NCI-H2227 (cell line): ENCODE data around the gene LRP1B.

Experiments used
- DNase-seq: peaks from one replicate; lab custom pipeline; 2025; ENCODE audit not compliant: unreplicated experiment; lab: John Stamatoyannopoulos, UW

The LRP1B gene

DNA sequence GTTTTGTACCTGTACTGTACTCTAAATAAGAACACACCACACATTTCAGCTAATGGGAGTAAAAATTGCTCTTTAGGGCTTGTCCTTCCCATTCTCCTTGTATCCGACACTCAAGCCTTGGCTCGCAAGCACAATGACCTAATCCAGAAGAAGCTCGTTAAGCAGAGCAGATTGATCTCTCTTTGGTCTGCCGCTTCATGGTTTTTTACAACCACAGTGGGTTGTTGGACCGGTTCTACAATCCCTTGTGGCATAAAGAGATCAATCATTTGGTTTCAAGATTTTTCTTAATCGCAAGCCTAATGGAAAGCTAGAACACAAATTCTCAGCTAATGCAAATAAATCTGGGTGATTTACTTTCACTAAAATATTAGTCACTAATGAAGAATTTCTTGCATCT, 662.1 kb downstream of the LRP1B start:
- no peak for DNase-seq

DNA sequence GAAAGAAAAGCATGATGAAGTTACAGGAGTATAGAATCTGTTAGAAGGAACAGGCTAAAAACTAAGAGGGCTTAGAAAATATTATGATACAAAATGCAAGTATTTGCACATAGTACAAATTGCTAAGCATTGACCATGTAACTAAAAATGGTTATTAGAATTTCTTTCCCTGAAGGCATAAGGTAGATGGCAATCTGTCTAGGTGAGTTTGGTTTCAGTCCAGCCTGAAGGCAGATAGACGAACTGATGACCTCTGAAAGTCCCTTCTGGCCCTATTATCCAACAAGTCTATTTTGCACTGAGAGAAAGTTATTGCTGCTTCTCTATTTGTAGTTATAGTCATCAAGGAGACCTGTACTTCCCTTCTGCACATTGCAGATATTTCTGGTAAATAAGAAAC, 663.5 kb downstream of the LRP1B start:
- no peak for DNase-seq

DNA sequence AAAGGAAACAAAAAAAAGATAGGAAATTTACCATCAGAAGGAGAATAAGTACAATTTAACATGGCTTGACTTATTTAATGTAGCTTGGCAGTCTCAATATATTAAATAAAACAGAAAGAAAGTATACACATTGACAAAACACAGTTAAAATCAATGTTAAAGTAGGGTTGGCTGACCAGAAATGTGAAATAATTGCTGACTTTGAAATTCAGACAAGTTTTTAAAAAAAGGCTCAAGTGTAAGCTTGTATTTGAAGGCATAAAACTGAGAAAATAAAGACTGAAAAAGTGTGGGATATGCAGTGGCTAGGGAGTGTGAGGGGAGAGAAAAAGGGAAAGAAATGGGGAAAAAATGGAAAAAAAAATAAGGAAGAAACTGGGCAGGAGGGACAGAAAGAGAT, 665.8 kb downstream of the LRP1B start:
- DNase-seq = no peak

DNA sequence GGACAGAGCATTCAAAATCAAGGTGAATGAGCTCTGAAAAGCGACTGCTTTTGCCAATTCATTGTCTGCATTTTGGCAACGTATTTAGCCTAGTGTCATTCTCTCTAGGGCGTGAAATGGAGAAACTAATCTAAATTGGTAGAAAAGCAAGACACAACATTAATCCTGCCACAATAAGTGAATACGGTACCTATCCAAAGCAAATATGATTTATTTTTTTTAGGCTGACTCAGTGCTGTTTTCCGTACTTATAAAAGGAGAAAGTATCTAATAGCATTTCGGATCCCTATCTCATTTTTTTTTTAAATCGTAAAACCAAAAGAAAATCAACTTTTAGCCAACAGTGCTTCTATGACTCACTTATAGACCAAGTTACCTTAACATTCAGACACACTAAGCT, 672.5 kb downstream of the LRP1B start:
- no peak for DNase-seq

DNA sequence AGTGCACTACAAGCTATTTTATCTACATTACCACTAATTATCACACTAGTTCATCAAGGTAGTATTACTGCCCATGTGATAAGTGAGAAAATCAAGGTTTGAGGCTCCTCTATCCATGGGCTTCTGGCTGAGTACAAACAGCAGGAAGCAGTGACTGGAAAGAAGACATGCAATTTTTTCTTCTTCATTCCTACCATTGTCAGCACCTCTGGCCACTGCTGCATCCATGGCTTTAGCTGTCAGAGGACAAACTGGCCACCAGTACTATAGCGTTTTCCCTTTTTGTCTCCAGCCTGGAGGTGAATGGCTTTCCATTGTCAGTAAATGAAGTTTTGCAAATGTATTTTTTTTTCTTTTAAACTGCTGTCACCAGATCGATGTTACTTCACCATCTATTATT, 674.9 kb downstream of the LRP1B start:
- no peak for DNase-seq

DNA sequence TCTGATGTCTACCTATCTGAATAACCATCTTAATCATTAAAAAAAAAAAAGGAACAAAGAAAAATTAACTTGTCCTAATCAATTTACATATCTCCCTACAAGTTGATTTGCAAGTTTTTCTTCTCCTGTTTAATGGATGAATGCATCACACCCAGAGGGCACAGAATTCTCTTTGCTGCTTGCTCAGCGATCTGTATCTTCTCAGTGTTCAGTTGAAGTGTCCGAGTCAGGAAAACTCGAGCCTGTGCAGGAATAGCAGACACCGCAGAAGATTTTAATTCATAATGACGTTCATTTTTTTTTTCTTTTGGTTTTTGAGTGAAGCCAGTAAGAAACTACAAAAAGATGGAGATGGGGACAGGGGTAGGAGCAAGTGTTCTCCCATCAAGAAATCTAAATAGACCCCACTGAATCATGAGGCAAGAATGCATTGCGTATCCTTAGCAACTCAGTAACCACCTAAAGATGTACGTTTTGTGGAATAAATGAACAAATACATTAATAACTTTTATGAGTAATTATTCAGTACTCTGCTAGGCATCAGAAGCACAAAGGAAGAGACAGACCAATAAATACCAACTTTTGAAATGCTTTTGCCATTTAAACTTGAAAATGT, 675.5 kb downstream of the LRP1B start:
- no peak for DNase-seq

DNA sequence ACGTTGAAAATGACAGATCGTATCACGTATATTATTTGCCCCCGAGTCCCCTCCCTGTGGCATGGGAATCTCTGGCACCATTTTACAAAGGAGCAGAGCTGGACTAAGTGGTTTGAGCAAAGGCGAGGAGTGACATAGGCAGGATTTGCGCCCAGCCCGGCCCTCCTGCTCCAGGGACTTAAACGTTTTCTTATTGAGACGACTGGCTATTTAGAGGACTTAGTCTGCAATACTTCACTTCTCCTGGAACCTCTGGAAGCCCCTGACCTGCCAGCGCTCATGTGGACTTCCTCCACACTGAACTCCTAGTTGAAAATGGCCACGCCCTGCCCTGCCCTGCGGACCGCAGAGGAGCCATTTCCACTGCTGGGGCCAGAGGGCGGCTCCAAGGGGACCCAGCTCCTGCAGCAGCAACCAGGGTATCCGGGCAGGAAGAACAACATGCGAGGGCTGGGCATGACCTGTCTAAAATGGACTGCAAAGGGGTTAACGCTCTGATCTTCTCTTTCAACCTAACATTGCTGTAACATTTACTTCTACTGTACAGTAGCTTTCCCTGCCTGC, 690.7 kb downstream of the LRP1B start:
- DNase-seq = no peak

DNA sequence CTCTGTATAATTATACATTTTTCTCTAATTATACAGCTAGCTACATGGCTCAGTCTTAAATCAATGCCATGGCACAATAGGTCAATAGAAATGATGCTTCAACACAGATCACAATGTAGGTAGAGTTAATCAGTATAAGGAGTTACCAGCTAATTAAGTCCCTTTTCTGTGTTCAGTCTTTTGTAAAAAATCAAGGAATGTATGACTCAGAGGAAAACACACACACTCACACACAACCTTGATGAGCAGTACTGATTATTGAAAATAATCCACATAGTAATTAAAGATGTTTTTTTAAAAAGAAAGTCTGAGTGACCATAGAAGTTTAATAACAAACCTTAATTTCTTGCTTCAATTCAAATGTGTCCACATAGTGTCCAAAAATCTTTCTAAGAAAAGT, 691.3 kb downstream of the LRP1B start:
- DNase-seq = no peak

DNA sequence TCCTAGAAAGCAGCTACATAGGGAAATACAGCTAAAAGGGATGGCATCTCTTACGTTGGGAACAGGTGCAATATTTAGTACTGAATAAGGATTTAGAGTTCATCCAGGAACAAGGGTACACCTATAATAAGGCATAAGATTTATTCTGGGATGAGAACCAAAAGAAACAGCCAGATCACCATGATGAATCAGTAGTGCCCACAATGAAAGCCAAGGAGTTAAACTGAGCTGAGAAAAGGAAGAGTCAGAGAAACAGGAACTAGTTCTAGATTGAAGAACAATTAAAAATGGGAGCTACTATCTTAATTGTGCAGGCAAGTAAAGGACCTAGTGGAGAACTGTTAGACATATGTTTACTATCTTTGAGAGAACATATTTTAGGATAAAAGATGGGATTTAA, 692.3 kb downstream of the LRP1B start:
- DNase-seq = no peak

DNA sequence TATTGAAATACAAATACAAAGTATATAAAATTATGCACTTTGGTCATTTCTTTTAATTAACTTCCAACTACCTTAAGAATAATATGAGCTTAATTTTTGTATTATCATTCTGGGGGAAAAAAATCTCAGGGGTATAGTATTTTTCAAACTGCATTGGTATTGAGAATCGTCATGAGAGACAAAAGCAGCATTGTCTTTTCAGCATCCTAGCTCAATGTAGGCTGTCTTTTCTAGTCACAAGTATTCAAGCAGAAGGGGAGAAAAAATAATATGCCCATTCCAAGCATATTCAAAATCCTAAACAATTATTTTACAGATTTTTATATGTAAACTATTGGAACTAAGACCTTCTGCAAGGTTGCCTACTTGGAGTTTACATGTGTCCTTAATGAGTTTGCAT, 693.3 kb downstream of the LRP1B start:
- DNase-seq = no peak

DNA sequence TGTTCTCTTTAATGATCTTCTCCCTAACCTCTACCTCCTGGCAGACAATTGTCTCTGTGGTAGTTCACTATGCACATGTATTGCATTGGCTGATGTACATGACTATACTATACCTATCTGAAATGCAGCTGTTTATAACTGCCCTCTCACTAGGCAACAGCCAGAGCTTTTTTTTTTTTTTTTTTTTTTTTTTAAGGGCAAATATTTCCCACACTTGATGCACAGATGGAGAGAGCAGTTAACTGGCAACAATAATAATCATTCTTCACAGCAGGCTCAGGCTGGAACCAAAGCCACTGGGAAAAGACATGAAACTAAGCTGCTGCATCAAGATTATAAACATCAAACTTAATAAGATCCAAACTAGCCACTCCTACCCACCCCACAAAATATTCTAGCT, 707.7 kb downstream of the LRP1B start:
- DNase-seq = no peak

DNA sequence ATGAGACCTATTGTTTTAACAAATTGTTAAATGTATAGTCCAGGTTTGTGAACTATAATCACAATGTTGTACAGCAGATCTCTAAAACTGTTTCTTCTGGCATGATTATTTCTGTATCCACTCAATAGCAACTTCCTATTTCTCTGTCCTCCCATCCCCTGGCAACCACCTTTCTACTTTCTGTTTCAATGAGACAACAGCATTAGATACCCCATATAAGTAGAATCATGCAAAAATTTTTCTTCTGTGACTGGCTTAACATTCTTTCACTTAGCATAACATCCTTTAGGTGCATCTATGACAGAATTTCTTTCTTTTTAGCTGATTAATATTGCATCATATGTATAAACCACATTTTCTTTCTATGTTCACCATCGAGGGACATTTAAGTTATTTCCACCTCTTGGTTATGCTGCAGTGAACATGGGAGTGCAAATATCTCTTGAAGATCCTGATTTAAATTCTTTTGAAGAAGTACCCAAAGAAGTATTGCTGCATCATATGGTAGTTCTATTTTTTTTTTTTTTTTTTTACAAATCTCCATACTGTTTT, 713.5 kb downstream of the LRP1B start:
- no peak for DNase-seq

DNA sequence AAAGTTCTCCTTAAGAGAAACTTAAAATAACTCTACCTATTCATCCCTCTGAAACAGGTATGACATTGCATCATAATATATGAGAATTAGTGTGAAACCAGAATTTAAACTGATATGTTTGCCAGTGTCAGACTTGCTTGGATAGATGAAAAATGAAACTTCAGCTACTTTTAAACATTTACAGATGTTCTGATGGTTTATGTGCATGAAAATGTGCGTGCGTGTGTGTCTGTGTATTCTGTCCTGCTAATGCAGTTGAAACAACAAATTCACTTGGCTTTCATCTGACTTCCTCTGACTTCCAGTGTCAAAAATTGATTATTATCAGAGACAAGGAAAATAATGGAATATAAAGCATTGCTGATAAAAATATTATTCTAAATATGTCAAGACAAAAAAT, 719.4 kb downstream of the LRP1B start:
- DNase-seq = no peak

DNA sequence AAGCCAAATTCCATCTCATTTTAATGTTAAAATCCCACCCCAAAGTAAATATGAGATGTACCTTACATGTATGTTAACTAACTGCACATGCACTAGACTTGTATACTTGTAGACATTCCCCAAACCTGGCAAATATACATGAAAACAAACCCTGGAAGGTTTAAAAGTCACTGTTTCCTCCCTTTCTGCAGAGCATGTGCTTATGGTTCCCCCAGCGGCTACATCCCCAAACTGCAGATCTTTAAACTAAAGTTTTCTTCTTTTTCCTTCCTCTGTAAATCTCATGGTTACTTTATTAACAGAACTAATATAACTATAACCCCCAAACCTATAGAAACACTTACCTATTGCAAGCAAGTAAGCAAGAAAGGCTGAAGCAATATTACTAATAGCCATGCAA, 731.5 kb downstream of the LRP1B start:
- no peak for DNase-seq

DNA sequence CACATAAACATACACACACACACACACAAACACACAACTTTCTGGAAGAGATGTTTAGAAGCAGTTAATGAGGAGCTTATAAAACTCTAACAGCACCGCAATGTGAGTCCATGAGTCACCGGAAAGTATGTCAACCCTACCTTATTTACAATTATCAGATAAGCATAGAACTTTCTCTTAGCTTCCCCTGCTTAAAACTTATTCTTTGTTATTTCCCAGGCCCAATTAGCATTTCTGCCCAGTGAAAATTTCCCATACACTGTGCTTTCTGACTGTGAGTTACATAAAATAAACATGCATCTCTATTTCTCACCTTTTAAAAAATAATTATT, 737.6 kb downstream of the LRP1B start:
- DNase-seq = no peak

DNA sequence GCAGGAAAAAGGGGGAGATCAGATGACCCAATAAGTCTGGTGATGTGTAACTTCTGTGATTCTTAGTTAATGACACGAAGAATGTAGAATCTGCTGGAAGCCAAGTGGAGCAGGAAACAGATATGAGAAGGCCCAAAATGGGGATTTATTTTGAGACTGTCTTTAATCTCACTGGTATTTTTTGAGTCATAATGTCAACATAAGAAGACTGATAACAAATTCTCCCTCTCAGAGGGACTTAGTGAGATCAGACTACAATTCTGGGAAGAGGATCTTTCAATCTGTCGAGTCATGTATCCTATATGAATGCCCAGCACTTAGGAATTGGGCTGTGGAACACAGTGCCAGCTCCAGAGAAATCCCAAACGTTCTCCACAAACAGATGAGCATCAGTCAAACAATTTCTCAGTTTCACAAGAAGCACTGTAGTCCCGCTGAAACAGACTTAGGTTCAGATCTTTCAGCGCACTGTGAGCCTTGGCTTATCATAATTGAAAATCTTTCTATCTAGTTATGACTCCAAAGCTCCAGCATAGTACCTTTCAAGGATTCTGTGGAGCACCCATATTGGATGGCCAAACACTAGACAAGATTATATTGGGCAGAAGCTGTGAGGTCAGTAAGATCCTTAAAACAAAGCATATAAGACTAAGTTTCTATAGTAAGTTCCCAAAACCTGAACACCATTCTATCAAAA, 738.2 kb downstream of the LRP1B start:
- no peak for DNase-seq

DNA sequence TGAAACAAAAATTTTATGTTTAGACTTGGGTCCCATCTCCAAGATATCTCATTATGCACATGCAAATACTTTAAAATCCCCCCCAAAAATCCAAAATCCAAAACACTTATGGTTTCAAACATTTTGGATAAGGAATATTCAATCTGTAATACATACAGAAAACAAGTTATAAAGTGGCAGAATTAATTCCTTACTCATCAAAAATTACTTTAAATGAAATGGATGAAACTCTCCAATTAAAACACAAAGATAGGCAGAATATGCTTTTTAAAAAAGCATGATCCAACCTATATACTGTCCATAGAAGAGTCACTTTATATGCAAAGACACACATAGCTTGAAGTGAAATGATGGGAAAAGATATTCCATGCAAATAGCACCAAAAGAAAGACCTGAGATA, 744.6 kb downstream of the LRP1B start:
- DNase-seq = no peak

DNA sequence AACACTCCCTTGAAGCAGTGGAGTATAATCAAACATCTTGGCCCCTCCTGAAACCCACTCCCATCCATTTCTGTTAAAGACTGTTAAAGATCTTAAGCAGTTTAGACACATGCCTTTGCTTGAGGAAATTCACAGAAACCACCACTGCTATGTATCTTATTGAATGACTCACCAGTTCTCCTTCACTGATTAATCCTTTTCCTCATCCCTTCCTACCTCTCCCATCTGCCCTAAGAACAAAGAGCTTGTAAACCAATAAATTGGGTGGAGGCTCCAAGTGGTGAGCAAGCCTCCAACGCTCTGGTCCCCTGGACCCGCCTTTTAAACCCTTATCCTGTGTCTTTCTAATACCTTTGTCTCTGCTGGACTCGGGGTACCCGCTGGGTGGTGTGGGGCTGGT, 746.1 kb downstream of the LRP1B start:
- no peak for DNase-seq

DNA sequence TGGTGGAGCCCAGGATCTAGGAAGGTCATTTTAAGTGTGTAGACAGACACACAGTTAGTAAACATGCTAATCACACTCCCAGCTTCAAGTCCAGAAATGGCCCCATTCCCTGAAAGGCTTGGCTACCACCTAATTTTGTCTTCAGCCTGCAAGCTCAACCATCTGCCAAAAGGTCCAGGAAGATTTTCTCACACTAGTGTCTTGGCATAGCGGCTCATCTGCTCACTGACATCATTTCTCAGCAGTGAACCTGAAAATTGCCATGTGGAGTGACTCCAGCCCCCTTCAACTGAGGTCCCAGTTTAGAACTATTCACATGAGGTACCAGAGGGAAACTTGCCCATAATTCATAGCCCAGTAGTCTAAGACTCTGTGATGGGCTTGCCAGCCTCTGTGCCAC, 748.9 kb downstream of the LRP1B start:
- no peak for DNase-seq

DNA sequence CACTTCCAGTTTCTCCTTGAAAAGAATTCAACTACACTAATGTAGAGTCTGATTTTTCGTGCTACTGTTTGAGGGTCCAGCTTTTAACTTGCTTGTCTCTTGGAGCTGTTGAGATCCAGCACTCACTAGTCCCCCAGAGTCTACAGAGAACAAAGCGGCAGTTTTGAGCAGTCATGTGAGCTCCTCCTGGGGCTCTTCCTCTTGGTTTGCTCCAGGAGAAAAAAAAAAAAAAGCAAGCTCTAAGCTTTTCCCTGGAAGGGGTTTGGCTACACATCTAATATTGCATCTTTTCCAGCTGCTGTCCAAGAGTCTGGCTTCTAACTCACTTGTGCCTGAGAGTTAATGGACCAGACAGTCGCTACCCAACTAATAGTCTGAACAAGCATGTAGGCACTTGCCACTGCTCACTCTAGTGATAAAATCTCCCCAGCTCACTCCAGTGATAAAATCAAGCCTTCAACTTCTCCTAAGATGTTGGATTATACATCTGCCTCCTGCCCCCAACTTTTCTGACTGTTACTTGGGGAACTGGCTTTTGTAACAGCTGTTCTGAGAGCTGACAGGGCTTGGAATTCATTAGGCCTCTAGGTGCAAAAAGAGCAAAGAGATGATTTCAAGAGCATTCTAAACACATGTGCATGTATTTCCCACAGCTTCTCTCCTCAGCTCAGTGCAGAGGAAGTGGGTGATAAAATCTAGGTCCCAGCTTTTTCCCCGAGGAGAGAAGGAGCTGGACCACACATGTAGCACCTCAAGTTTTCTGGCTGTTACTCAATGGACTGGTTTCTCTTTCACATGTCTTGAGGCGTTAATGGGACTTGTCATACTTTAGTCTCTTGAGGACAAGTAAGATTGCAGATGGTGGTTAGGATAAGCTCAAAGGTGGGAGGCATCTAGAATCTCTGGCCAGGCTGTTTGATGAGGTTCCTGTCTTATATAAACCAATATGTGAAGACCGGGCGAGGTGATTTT, 750.5 kb downstream of the LRP1B start:
- no peak for DNase-seq

DNA sequence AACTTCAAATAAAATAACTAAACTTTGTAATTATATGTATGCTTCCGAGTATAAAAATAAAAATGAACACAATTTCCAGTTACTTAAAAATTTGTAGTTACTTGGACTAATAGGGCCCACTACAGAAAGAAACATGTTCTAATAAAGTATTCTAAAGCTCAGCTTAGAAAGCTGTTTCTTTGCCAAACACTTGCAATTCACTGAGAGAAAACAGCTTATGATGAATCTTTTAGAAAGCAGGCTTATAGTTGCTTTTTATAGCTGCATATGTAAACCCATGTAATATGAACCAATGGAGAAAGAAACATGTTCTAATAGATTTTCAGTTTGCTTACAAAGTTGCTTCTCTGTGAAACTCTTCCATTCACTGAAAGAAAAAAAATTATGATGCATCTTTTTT, 766.0 kb downstream of the LRP1B start:
- no peak for DNase-seq

DNA sequence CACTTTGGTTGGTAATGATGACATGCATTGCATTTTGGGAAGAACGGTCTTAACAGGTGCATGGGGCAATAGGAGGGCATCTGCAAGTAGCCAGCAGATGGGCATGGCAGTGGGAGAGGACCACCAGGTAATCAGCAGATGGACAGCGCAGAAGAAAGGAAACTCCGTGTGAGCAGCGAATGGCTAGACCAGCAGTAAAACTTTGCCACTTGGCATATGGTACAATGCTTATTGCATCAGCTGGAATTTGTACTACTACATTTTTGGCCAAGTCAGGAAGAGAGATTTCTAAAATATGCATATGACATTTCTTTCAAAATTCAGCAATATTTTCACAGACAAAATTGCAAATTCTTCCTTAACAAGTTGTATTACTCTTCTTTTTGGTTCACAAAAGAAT, 768.5 kb downstream of the LRP1B start:
- no peak for DNase-seq
